IMR-90 (cell line): Measurements from ENCODE around the gene TOP2A. TPM values are rescaled to one million over a fixed set of nuclear protein-coding genes. Genes with fewer than 3 reads are reported as not detected.

ENCODE experiments used
- ATAC-seq: fragments of 200-7000 bp; cut with Tn5 transposase; 2 replicates; pipeline ENCODE4 v1.9.1; 2020; ENCODE audit warnings: low read depth, mild to moderate bottlenecking, moderate library complexity
- BruUV-seq: library from RNA; stranded (reverse); fragments of 400-500 nt; replicated peaks from 2 replicates; lab custom pipeline; 2021; lab: Mats Ljungman, UMichigan
- CTCF ChIA-PET: fragments of 300-600 bp; formaldehyde crosslinking; extraction: SDS; loops from one replicate; lab custom pipeline; 2021; ENCODE audit warnings: antibody characterized with exemption; lab: Yijun Ruan, JAX
- POLR2A ChIA-PET: fragments of 300-600 bp; sonication (Branson Sonifier 250); formaldehyde crosslinking; loops from one replicate; lab custom pipeline; 2022; ENCODE audit warnings: antibody characterized with exemption; ENCODE audit not compliant: unreplicated experiment; lab: Charles Lee
- DNase-seq: peaks from one replicate; pipeline ENCODE4 v3.0.0; 2013
- H2AFZ ChIP-seq: replicated peaks from 2 replicates; pipeline ENCODE3; 2013; ENCODE audit warnings: low read length, mild to moderate bottlenecking; ENCODE audit not compliant: poor library complexity
- H2AK5ac ChIP-seq: 2 replicates; pipeline ENCODE4 v1.6.1; 2013; ENCODE audit warnings: low read depth, low read length, inconsistent platforms
- H2AK9ac ChIP-seq: replicated peaks from 2 replicates; pipeline ENCODE3; 2013; ENCODE audit warnings: mild to moderate bottlenecking, low read depth, low read length, moderate library complexity; ENCODE audit not compliant: poor library complexity
- H2BK120ac ChIP-seq: 2 replicates; pipeline ENCODE4 v1.6.1; 2013; ENCODE audit warnings: low read depth, low read length, inconsistent platforms
- H2BK15ac ChIP-seq: 3 replicates; pipeline ENCODE4 v1.6.1; 2013; ENCODE audit warnings: low read depth, low read length, inconsistent platforms
- H2BK20ac ChIP-seq: 2 replicates; pipeline ENCODE4 v1.6.1; 2013; ENCODE audit warnings: low read depth, mild to moderate bottlenecking, inconsistent platforms, low read length, moderate library complexity
- H2BK5ac ChIP-seq: 2 replicates; pipeline ENCODE4 v1.6.1; 2013; ENCODE audit warnings: mild to moderate bottlenecking, low read depth, low read length, inconsistent platforms; ENCODE audit not compliant: poor library complexity, severe bottlenecking
- H3K14ac ChIP-seq: replicated peaks from 2 replicates; pipeline ENCODE4 v1.6.1; 2013; ENCODE audit warnings: low read depth, low read length, inconsistent platforms
- H3K18ac ChIP-seq: 2 replicates; pipeline ENCODE4 v1.6.1; 2013; ENCODE audit warnings: low read depth, low read length, control low read depth
- H3K23ac ChIP-seq: 2 replicates; pipeline ENCODE4 v1.6.1; 2013; ENCODE audit warnings: low read depth, low read length, inconsistent platforms
- H3K27ac ChIP-seq: 2 replicates; pipeline ENCODE4 v1.5.1; 2013; ENCODE audit warnings: mild to moderate bottlenecking, control low read depth, low read length; ENCODE audit not compliant: insufficient read depth
- H3K27me3 ChIP-seq: 2 replicates; pipeline ENCODE4 v1.6.1; 2013; ENCODE audit warnings: low read length; ENCODE audit not compliant: control insufficient read depth, insufficient read depth
- H3K36me3 ChIP-seq: 2 replicates; pipeline ENCODE4 v1.6.1; 2013; ENCODE audit warnings: low read length, mixed read lengths; ENCODE audit not compliant: control insufficient read depth, insufficient read depth
- H3K4ac ChIP-seq: 2 replicates; pipeline ENCODE4 v1.6.1; 2013; ENCODE audit warnings: low read depth, low read length, inconsistent platforms
- H3K4me1 ChIP-seq: 2 replicates; pipeline ENCODE4 v1.6.1; 2013; ENCODE audit warnings: low read length, mixed read lengths; ENCODE audit not compliant: control insufficient read depth, insufficient read depth
- H3K4me2 ChIP-seq: 2 replicates; pipeline ENCODE4 v1.6.1; 2013; ENCODE audit warnings: low read depth, mild to moderate bottlenecking, control low read depth, low read length, moderate library complexity
- H3K4me3 ChIP-seq: 2 replicates; pipeline ENCODE4 v1.5.1; 2013; ENCODE audit warnings: low read depth, mild to moderate bottlenecking, control low read depth, low read length, moderate library complexity; ENCODE audit not compliant: insufficient read depth
- H3K56ac ChIP-seq: 2 replicates; pipeline ENCODE4 v1.6.1; 2013; ENCODE audit warnings: low read length, inconsistent platforms; ENCODE audit not compliant: insufficient read depth; ENCODE audit errors: extremely low read depth
- H3K79me1 ChIP-seq, 2 experiments: 2 replicates each; pipeline ENCODE4 v1.6.1; 2013; ENCODE audit warnings: low read length in 2 of 2, inconsistent platforms in 1 of 2, low read depth in 1 of 2
- H3K9ac ChIP-seq: 2 replicates; pipeline ENCODE4 v1.6.1; 2013; ENCODE audit warnings: low read depth, low read length, control low read depth
- H3K9me1 ChIP-seq: 2 replicates; pipeline ENCODE4 v1.6.1; 2013; ENCODE audit warnings: low read length, inconsistent platforms; ENCODE audit not compliant: insufficient read depth
- H3K9me3 ChIP-seq: 2 replicates; pipeline ENCODE4 v1.6.1; 2013; ENCODE audit warnings: low read length; ENCODE audit not compliant: control insufficient read depth, insufficient read depth
- H4K20me1 ChIP-seq: 2 replicates; pipeline ENCODE4 v1.6.1; 2013; ENCODE audit warnings: low read length, inconsistent platforms; ENCODE audit not compliant: insufficient read depth
- H4K5ac ChIP-seq: 2 replicates; pipeline ENCODE4 v1.6.1; 2013; ENCODE audit warnings: mild to moderate bottlenecking, low read depth, low read length, control low read depth
- H4K8ac ChIP-seq, 2 experiments: 2 replicates each; pipeline ENCODE4 v1.6.1; 2013; ENCODE audit warnings: low read depth in 2 of 2, low read length in 2 of 2, control low read depth in 1 of 2, inconsistent platforms in 1 of 2
- H4K91ac ChIP-seq: 2 replicates; pipeline ENCODE4 v1.6.1; 2013; ENCODE audit warnings: low read depth, low read length, inconsistent platforms; ENCODE audit not compliant: insufficient read depth
- CEBPB ChIP-seq: IDR thresholded peaks from 2 replicates; pipeline ENCODE4 v1.6.1; 2012; ENCODE audit warnings: low read depth, low read length, improper control_type of control experiment
- CHD1 ChIP-seq: IDR thresholded peaks from 2 replicates; pipeline ENCODE4 v1.6.1; 2012; ENCODE audit warnings: low read depth, low read length, improper control_type of control experiment
- CTCF ChIP-seq: conservative IDR thresholded peaks from 2 replicates; pipeline ENCODE4 v1.5.1; 2012; ENCODE audit warnings: mild to moderate bottlenecking, low read depth, low read length, improper control_type of control experiment
- ELK1 ChIP-seq: fragments of 150-350 bp; IDR thresholded peaks from 2 replicates; pipeline ENCODE4 v1.6.1; 2016; ENCODE audit warnings: low read depth, mild to moderate bottlenecking, low read length, moderate library complexity, borderline replicate concordance
- MAFK ChIP-seq: IDR thresholded peaks from 2 replicates; pipeline ENCODE4 v1.6.1; 2012; ENCODE audit warnings: low read depth, low read length, improper control_type of control experiment
- MAZ ChIP-seq: IDR thresholded peaks from 2 replicates; pipeline ENCODE4 v1.6.1; 2012; ENCODE audit warnings: low read depth, mild to moderate bottlenecking, low read length, improper control_type of control experiment, moderate library complexity, borderline replicate concordance
- MXI1 ChIP-seq: IDR thresholded peaks from 2 replicates; pipeline ENCODE4 v1.6.1; 2012; ENCODE audit warnings: low read depth, mild to moderate bottlenecking, low read length, moderate library complexity, borderline replicate concordance
- POLR2A ChIP-seq: IDR thresholded peaks from 2 replicates; pipeline ENCODE4 v1.6.1; 2012; ENCODE audit warnings: mild to moderate bottlenecking, low read depth, low read length
- RAD21 ChIP-seq: IDR thresholded peaks from 2 replicates; pipeline ENCODE4 v1.6.1; 2012; ENCODE audit warnings: low read length, improper control_type of control experiment
- SMC3 ChIP-seq: fragments of 150-350 bp; IDR thresholded peaks from 2 replicates; pipeline ENCODE4 v1.6.1; 2016; ENCODE audit warnings: low read depth, mild to moderate bottlenecking, antibody characterized with exemption, low read length, moderate library complexity
- USF2 ChIP-seq: fragments of 150-350 bp; IDR thresholded peaks from 2 replicates; pipeline ENCODE4 v1.6.1; 2017; ENCODE audit warnings: mild to moderate bottlenecking, antibody characterized with exemption, low read length, low read depth
- WGBS, 2 experiments: methylation state at CpG; one replicate each; pipeline versions ENCODE4 v1.1.5 to v1.1.7; 2013; ENCODE audit warnings: missing lambda C conversion rate in 2 of 2; ENCODE audit not compliant: insufficient read length in 1 of 2; ENCODE audit errors: extremely low coverage in 2 of 2; 5-methylcytosine and 5-hydroxymethylcytosine counted together
- dilution Hi-C: fragments of 300-500 bp; cut with HindIII; formaldehyde crosslinking; loops from one replicate; pipeline ENCODE4 v1.14.3; 2018; ENCODE audit warnings: low sequenced_read_pairs; ENCODE audit not compliant: unreplicated experiment
- in situ Hi-C: fragments of 300-500 bp; cut with MboI; formaldehyde crosslinking; loops from 3 replicates; pipeline ENCODE4 v1.14.3; 2019; ENCODE audit warnings: low sequenced_read_pairs, inconsistent platforms, mixed read lengths
- intact Hi-C: fragments of 100-400 bp; cut with micrococcal nuclease; formaldehyde crosslinking; loops from 2 replicates; pipeline ENCODE4 v1.10.0; 2022
- polyA plus RNA-seq, 3 experiments: library from polyadenylated mRNA; depleted of rRNA; stranded (reverse); fragments of >200 nt; gene quantifications; 2 replicates each; pipeline ENCODE4 v1.2.3, GENCODE V29; 2012; ENCODE audit warnings: low replicate concordance in 1 of 3
- total RNA-seq: library from RNA; depleted of rRNA; stranded (reverse); fragments of >200 nt; gene quantifications from 2 replicates; pipeline ENCODE4 v1.2.3, GENCODE V29; 2012

TOP2A gene
- total and polyA plus RNA-seq, 2 of the 4 experiments (the other 2 are of a cell fraction) = 43.4 to 68.5 TPM

- peaks cover 69% of the 10 kb centered on the region for H3K36me3 ChIP-seq
- DNase-seq (no peak), ATAC-seq (no peak)
- peak overlapping the region; percentile 87 for H2AK5ac ChIP-seq
- peak overlapping the region; percentile 31 for H3K27ac ChIP-seq
- TF ChIP-seq SMC3 = no peak
- no peak for TF ChIP-seq ELK1
- TF ChIP-seq CHD1 = no peak
- no peak for TF ChIP-seq POLR2A
- no peak for TF ChIP-seq CEBPB
- TF ChIP-seq MAZ = no peak
- TF ChIP-seq RAD21 = no peak
- no peak for TF ChIP-seq USF2
- TF ChIP-seq MXI1 = no peak
- no peak for TF ChIP-seq MAFK
- TF ChIP-seq CTCF = no peak
- no peak overlapping the region; the same call in 1 of the 2 replicates for H2BK20ac ChIP-seq
- intact Hi-C loops (no loop called here), in situ Hi-C loops (no loop called here), dilution Hi-C loops (no loop called here)
- H3K14ac ChIP-seq = peak overlapping the region; percentile 11
- no peak overlapping the region; the same call in 1 of the 2 replicates for H3K23ac ChIP-seq
- H2AK9ac ChIP-seq = no peak overlapping the region
- 0 out of 2 replicates have a peak overlapping the region, but pooled peaks have one; percentile 3 for H2BK120ac ChIP-seq
- H3K9ac ChIP-seq = no peak overlapping the region
- H3K4me1 ChIP-seq = peaks cover 48% of the 10 kb centered on the region
- ChIA-PET POLR2A (no interaction called here), CTCF (interaction anchor here (1.5 kb wide), 1 partner anchor 104 kb away, joined by 3 read pairs; no protein-coding TSS in a partner anchor)
- no peak overlapping the region for H2AFZ ChIP-seq
- H3K4me2 ChIP-seq = no peak overlapping the region
- peak overlapping the region in 1 of 2 experiments; percentile 33; a peak in 2 of 4 replicates for H4K8ac ChIP-seq
- H3K27me3 ChIP-seq = no peaks in the 10 kb centered on the region
- peaks cover 50% of the 10 kb centered on the region for H3K9me1 ChIP-seq
- H4K91ac ChIP-seq = peak overlapping the region; percentile 74; the same call in 1 of the 2 replicates
- H2BK15ac ChIP-seq = no peak overlapping the region
- no peak overlapping the region for H4K5ac ChIP-seq
- peaks cover 66% of the 10 kb centered on the region for H4K20me1 ChIP-seq
- no peak overlapping the region for H3K56ac ChIP-seq
- WGBS, 2 experiments = 9% methylated on average over 3 of the region's 16 CpGs; no CpG with 5 or more reads in 1 of the 2 experiments
- no peak overlapping the region for H3K4me3 ChIP-seq
- H3K18ac ChIP-seq = peak overlapping the region; percentile 9; the same call in 1 of the 2 replicates
- peaks cover 8 to 68% of the 10 kb centered on the region in 2 experiments for H3K79me1 ChIP-seq
- H3K4ac ChIP-seq = peak overlapping the region; percentile 18; the same call in 1 of the 2 replicates
- BruUV-seq = no TSS peak
- H3K9me3 ChIP-seq = no peaks in the 10 kb centered on the region
- peak overlapping the region; percentile 45 for H2BK5ac ChIP-seq
Observed at GRCh38 chr17:40456396-40456951, 38.8 kb upstream of the TOP2A start.
